ENCODE data around the gene MYL11. TPM values are rescaled to one million over a fixed set of nuclear protein-coding genes. Genes with fewer than 3 reads are reported as not detected.

MYL11 gene
- total RNA-seq, 1 donor from 2014 or later: 2.0 TPM

- intact Hi-C loops (cut with micrococcal nuclease): no loop called here
- DNase-seq (ENCODE audit: low spot score): no peak
- peaks cover 24% of the 10 kb centered on the region for H3K36me3 Mint-ChIP-seq (ENCODE audit: low read depth)
- H3K4me3 Mint-ChIP-seq: peak overlapping the region; percentile 94
- peaks cover 52% of the 10 kb centered on the region for H3K4me1 Mint-ChIP-seq (ENCODE audit: low read depth)
- no peaks in the 10 kb centered on the region for H3K27me3 Mint-ChIP-seq (ENCODE audit: insufficient read depth)
- H3K9me3 Mint-ChIP-seq: no peaks in the 10 kb centered on the region
- H3K27ac Mint-ChIP-seq: peak overlapping the region; percentile 79
These were observed 5.3 kb upstream of the MYL11 start for GRCh38 chr16:30369091-30369937.

- H3K4me3 Mint-ChIP-seq: peak overlapping the region; percentile 81
- peaks cover 47% of the 10 kb centered on the region for H3K4me1 Mint-ChIP-seq (ENCODE audit: low read depth)
- intact Hi-C loops (cut with micrococcal nuclease): loop anchor here (1.0 to 10.0 kb wide), 10 partner anchors 8 to 375 kb away; partner anchors contain the start of genes CD2BP2, FBRS, HIRIP3 and INO80E
- H3K9me3 Mint-ChIP-seq: no peaks in the 10 kb centered on the region
- H3K27me3 Mint-ChIP-seq (ENCODE audit: insufficient read depth): no peaks in the 10 kb centered on the region
- no peak overlapping the region for H3K27ac Mint-ChIP-seq
- no peak for DNase-seq (ENCODE audit: low spot score)
- peaks cover 20% of the 10 kb centered on the region for H3K36me3 Mint-ChIP-seq (ENCODE audit: low read depth)
These were observed 4.6 kb upstream of the MYL11 start for GRCh38 chr16:30369938-30370455.

DNA sequence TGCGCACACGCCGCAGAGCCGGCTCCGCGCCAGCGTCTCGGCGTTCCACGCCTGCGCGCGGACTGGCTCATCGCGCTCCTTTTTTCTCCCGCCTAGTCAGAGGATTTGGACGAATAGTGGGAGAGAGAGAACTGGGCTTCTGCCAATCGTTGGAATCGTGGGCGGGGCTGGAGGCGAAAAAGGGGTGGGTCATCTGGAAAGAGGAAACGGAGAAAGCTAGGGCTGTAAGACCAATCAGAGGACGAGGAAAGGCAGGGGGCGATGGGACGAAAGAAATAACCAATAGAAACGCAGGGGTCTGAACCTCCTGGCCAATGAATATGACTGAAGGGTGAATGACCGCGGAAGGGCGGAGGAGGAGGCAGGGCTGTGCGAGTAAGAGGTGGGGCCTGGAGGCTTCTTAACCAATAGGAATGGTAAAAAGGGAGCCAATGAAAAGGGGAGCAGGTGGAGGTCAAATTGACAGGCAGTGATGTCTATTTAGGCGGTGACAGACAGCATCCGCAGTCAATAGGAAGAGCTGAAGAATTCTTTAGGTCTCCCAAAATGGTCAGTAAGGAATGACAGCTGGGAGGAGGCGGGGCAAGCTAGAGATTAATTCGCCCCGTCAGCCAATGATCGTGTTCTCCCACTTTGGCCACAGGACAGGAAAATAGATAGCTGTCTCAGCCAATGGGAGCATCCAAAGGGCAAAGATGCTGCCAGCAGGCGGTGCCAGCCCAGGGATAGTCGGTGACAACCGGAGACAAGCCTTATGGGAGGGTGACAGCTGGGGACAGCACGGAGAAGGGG, 4.0 kb upstream of the MYL11 start, which contains the start of gene TBC1D10B:
TSS of gene TBC1D10B (minus strand) at position 39 of the 792 bp plus-strand sequence. CDS start 311 bp downstream, outside the sequence.
- intact Hi-C loops (cut with micrococcal nuclease): loop anchor here (1.0 to 10.0 kb wide), 11 partner anchors 8 to 553 kb away; partner anchors contain the start of genes CD2BP2, FBRS, FBXL19 and HIRIP3
- no peaks in the 10 kb centered on the region for H3K27me3 Mint-ChIP-seq (ENCODE audit: insufficient read depth)
- H3K9me3 Mint-ChIP-seq: no peaks in the 10 kb centered on the region
- peaks cover 14% of the 10 kb centered on the region for H3K36me3 Mint-ChIP-seq (ENCODE audit: low read depth)
- H3K27ac Mint-ChIP-seq: peak within 1 kb of the TSS; percentile 89
- peak within 1 kb of the TSS; percentile 94 for H3K4me3 Mint-ChIP-seq
- peak; percentile 99 for DNase-seq (ENCODE audit: low spot score)
- H3K4me1 Mint-ChIP-seq (ENCODE audit: low read depth): peaks cover 41% of the 10 kb centered on the region

DNA sequence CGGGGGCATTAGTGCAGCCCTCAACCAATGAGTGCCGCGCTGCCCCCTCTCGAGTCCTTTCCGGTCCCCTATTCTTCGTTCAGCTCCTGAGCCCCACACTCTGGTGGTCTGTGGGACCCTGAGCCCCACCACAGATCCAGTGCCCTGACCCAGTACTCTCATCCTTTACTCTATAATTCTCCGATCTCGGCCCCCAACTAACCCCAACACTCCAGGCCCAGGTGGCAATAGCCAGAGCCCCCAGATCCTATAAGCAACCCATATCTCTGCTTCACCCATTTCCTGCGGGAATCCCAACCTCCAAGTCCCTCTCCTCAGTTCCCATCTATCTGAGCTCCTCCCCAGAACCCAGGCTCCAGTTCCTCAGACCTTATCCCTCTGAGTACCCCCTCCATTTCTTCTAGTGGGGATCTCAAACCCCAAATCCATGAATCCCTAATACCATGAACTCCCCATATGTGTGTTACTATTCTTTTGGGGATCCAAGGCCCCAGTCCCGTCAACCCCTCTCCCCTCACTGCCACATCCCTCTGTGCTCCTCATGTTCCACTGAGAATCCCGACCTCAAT, 3.3 kb upstream of the MYL11 start:
- intact Hi-C loops (cut with micrococcal nuclease): loop anchor here (1.0 to 10.0 kb wide), 4 partner anchors 37 to 552 kb away; partner anchors contain the start of genes FBXL19, HIRIP3, INO80E and PRR14
- Mint-ChIP-seq H3K4me3 (peak overlapping the region; percentile 81), H3K4me1 (ENCODE audit: low read depth) (peaks cover 37% of the 10 kb centered on the region), H3K36me3 (ENCODE audit: low read depth) (peaks cover 12% of the 10 kb centered on the region), H3K9me3 (no peaks in the 10 kb centered on the region), H3K27me3 (ENCODE audit: insufficient read depth) (no peaks in the 10 kb centered on the region), H3K27ac (peak overlapping the region; percentile 89)
- no peak for DNase-seq (ENCODE audit: low spot score)

GRCh38 chr16:30372038-30372712, 2.4 kb upstream of the MYL11 start:
- Mint-ChIP-seq H3K9me3 (no peaks in the 10 kb centered on the region), H3K27ac (peak overlapping the region; percentile 89), H3K36me3 (ENCODE audit: low read depth) (peaks cover 6% of the 10 kb centered on the region), H3K4me1 (ENCODE audit: low read depth) (peaks cover 33% of the 10 kb centered on the region), H3K4me3 (peak overlapping the region; percentile 81), H3K27me3 (ENCODE audit: insufficient read depth) (peaks cover 1% of the 10 kb centered on the region)
- intact Hi-C loops (cut with micrococcal nuclease): loop anchor here (10.0 kb wide), 1 partner anchor 377 kb away; the partner anchor contains the start of genes HIRIP3 and INO80E
- no peak for DNase-seq (ENCODE audit: low spot score)

DNA sequence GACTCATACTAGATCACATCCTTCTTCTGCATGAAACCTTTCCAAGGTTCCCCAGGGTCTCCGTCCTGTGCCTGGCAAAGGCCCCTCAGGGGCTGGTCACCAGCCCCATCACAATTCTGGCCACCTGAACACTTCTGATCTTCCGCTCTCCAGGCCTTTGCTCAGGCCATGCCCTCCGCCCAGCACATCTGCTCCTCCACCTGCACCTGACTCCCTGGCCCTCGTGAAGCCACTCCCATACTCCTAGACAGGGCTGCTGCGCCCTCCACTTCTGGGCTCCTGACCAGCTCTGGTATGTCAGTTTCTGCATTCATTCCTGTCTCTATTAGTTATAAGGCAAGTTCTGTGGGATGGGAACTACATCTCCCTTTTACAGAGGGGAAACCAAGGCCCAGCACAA, 1.9 kb upstream of the MYL11 start:
- H3K36me3 Mint-ChIP-seq (ENCODE audit: low read depth): peaks cover 3% of the 10 kb centered on the region
- no peaks in the 10 kb centered on the region for H3K9me3 Mint-ChIP-seq
- no peak overlapping the region for H3K4me3 Mint-ChIP-seq
- DNase-seq (ENCODE audit: low spot score): no peak
- intact Hi-C loops (cut with micrococcal nuclease): loop anchor here (10.0 kb wide), 1 partner anchor 378 kb away; the partner anchor contains the start of genes HIRIP3 and INO80E
- H3K4me1 Mint-ChIP-seq (ENCODE audit: low read depth): peaks cover 33% of the 10 kb centered on the region
- no peak overlapping the region for H3K27ac Mint-ChIP-seq
- H3K27me3 Mint-ChIP-seq (ENCODE audit: insufficient read depth): peaks cover 2% of the 10 kb centered on the region

DNA sequence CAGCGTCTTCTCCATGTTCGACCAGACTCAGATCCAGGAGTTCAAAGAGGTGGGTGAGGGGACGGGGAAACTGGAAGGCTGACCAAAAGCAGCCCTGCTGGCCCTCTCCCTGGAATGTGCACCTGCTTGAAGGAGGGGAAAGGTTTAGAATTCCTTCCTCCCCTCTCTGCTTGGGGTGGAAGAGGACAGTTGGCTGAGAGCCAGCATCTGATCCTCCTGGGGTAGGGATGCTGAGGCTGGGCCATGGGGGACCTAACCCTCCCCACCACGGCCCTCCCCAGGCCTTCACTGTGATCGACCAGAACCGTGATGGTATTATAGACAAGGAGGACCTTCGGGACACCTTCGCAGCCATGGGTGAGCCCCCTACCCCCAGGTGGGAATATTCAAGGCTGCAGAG, 1.3 kb downstream of the MYL11 start:
- Mint-ChIP-seq H3K27me3 (ENCODE audit: insufficient read depth) (peaks cover 2% of the 10 kb centered on the region), H3K36me3 (ENCODE audit: low read depth) (peaks cover 17% of the 10 kb centered on the region), H3K27ac (no peak overlapping the region), H3K9me3 (no peaks in the 10 kb centered on the region), H3K4me3 (no peak overlapping the region), H3K4me1 (ENCODE audit: low read depth) (peaks cover 47% of the 10 kb centered on the region)
- DNase-seq (ENCODE audit: low spot score): no peak
- intact Hi-C loops (cut with micrococcal nuclease): loop anchor here (5.0 to 10.0 kb wide), 2 partner anchors 381 to 569 kb away; partner anchors contain the start of genes HIRIP3, INO80E and MAZ

DNA sequence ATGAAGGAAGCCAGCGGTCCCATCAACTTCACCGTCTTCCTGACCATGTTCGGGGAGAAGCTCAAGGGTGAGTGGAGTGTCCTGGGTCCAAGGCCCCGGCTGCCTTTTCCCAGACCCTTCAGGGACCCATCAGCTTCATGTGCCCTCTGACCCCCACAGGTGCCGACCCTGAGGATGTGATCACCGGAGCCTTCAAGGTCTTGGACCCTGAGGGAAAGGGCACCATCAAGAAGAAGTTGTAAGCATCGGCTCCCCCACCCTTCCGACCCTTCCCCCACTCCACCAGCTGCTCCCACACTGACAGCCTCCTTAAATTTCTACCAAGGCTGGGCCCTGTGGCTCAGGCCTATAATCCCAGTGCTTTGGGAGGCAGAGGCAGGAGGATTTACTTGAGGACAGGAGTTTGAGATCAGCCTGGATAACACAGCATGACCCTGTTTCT, 1.9 kb downstream of the MYL11 start:
- Mint-ChIP-seq H3K9me3 (no peaks in the 10 kb centered on the region), H3K27ac (no peak overlapping the region), H3K4me1 (ENCODE audit: low read depth) (peaks cover 47% of the 10 kb centered on the region), H3K4me3 (peak overlapping the region; percentile 97), H3K36me3 (ENCODE audit: low read depth) (peaks cover 21% of the 10 kb centered on the region), H3K27me3 (ENCODE audit: insufficient read depth) (peaks cover 2% of the 10 kb centered on the region)
- no peak for DNase-seq (ENCODE audit: low spot score)
- intact Hi-C loops (cut with micrococcal nuclease): loop anchor here (5.0 to 10.0 kb wide), 2 partner anchors 382 to 569 kb away; partner anchors contain the start of genes HIRIP3, INO80E and MAZ

DNA sequence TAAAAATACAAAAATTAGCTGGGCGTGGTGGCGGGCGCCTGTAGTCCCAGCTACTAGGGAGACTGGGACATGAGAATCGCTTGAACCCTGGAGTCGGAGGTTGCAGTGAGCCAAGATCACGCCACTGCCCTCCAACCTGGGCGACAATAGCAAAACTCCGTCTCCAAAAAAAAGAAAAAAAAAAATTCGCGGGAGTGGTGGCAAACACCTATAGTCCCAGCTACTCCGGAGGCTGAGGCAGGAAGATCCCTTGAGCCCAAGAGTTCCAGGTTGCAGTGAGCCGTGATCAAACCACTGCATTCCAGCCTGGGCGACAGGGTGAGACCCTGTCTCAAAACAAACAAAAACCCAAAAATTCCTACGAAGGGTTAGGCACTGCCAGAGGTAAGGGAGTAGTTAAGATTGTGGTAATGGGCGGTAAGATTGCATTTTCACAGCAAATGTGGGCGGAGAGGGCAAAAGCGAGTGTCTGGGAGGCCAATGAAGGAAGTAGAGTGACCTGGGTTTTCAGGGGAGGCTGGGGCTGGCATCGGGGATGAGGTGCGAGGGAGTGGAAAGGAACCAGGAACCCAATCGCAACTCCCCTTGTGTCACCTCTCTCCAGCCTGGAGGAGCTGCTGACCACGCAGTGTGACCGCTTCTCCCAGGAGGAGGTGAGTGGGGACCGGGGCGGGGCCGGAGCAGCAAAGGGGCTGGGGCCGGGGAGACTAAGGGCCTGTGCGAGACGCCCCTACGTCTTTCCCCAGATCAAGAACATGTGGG, 2.6 kb downstream of the MYL11 start:
- intact Hi-C loops (cut with micrococcal nuclease): loop anchor here (5.0 to 10.0 kb wide), 2 partner anchors 382 to 570 kb away; partner anchors contain the start of genes HIRIP3, INO80E and MAZ
- Mint-ChIP-seq H3K36me3 (ENCODE audit: low read depth) (peaks cover 22% of the 10 kb centered on the region), H3K4me1 (ENCODE audit: low read depth) (peaks cover 44% of the 10 kb centered on the region)

GRCh38 chr16:30377812-30378235, 3.2 kb downstream of the MYL11 start:
- Mint-ChIP-seq H3K9me3 (no peaks in the 10 kb centered on the region), H3K36me3 (ENCODE audit: low read depth) (peaks cover 25% of the 10 kb centered on the region), H3K4me1 (ENCODE audit: low read depth) (peaks cover 49% of the 10 kb centered on the region), H3K27me3 (ENCODE audit: insufficient read depth) (peaks cover 2% of the 10 kb centered on the region), H3K4me3 (peak overlapping the region; percentile 97), H3K27ac (peak overlapping the region; percentile 100)
- peak; percentile 84 for DNase-seq (ENCODE audit: low spot score)
- intact Hi-C loops (cut with micrococcal nuclease): loop anchor here (1.0 to 10.0 kb wide), 11 partner anchors 8 to 571 kb away; partner anchors contain the start of genes ALDOA, CD2BP2, FBRS and HIRIP3

More for the DNA sequence above, 2.6 kb downstream of the MYL11 start:
- no peak for DNase-seq (ENCODE audit: low spot score)
- Mint-ChIP-seq H3K27me3 (ENCODE audit: insufficient read depth) (peaks cover 2% of the 10 kb centered on the region), H3K9me3 (no peaks in the 10 kb centered on the region), H3K27ac (peak overlapping the region; percentile 100), H3K4me3 (peak overlapping the region; percentile 97)
